Activated T-helper 17 cell treated with anti-CD3 and anti-CD28 coated beads, Interleukin-2, amount 50 U/mL, for 72 hours (primary cell): ENCODE results near the gene ID4. TPM values are rescaled to one million over a fixed set of nuclear protein-coding genes. Genes with fewer than 3 reads are reported as not detected.
A peak's percentile ranks its signal among the peaks of the same experiment; 100 is the strongest.

ENCODE experiments used
- ATAC-seq: fragments of 150-1000 bp; cut with Tn5 transposase; replicated peaks from 2 replicates; pipeline ENCODE4 v1.10.0; 2021; ENCODE audit warnings: mild to moderate bottlenecking, moderate library complexity
- H3K27ac Mint-ChIP-seq: one replicate; pipeline ENCODE4 v1.8.0; 2022; ENCODE audit warnings: mixed read lengths
- H3K27me3 Mint-ChIP-seq: one replicate; pipeline ENCODE4 v1.8.0; 2022; ENCODE audit warnings: mixed read lengths
- H3K36me3 Mint-ChIP-seq: one replicate; pipeline ENCODE4 v1.8.0; 2022; ENCODE audit warnings: low read depth, mild to moderate bottlenecking, mixed read lengths
- H3K4me1 Mint-ChIP-seq: one replicate; pipeline ENCODE4 v1.8.0; 2022; ENCODE audit warnings: mixed read lengths
- H3K4me3 Mint-ChIP-seq: one replicate; pipeline ENCODE4 v1.8.0; 2022; ENCODE audit warnings: mild to moderate bottlenecking, mixed read lengths
- H3K9me3 Mint-ChIP-seq: one replicate; pipeline ENCODE4 v1.8.0; 2022; ENCODE audit warnings: mixed read lengths
- total RNA-seq, 2 donors: library from RNA; stranded (reverse); gene quantifications; one replicate each; pipeline ENCODE4 v1.2.3, GENCODE V29; 2022

ID4 gene
- not detected for total RNA-seq

GRCh38 chr6:19836799-19837510 is at the start of gene ID4:
TSS of gene ID4 (plus strand) at chr6:19837370. CDS start at chr6:19837755, 385 bp downstream.
- Mint-ChIP-seq H3K27ac (no peak within 1 kb of the TSS), H3K36me3 (peaks cover 4% of the 10 kb centered on the region), H3K4me1 (no peaks in the 10 kb centered on the region), H3K27me3 (peaks cover 35% of the 10 kb centered on the region), H3K4me3 (no peak within 1 kb of the TSS), H3K9me3 (no peaks in the 10 kb centered on the region)
- ATAC-seq = no peak

GRCh38 chr6:19788686-19789085 is 48.5 kb upstream of the ID4 start:
- Mint-ChIP-seq H3K36me3 (no peaks in the 10 kb centered on the region), H3K27ac (no peak overlapping the region), H3K9me3 (peaks cover 3% of the 10 kb centered on the region), H3K27me3 (no peaks in the 10 kb centered on the region), H3K4me3 (no peak overlapping the region), H3K4me1 (no peaks in the 10 kb centered on the region)
- no peak for ATAC-seq

- no peak overlapping the region for H3K27ac Mint-ChIP-seq
- no peaks in the 10 kb centered on the region for H3K4me1 Mint-ChIP-seq
Observed at GRCh38 chr6:19789100-19789803, 47.9 kb upstream of the ID4 start.

GRCh38 chr6:19791267-19791666 is 45.9 kb upstream of the ID4 start:
- no peak overlapping the region for H3K27ac Mint-ChIP-seq
- H3K4me1 Mint-ChIP-seq = no peaks in the 10 kb centered on the region
- H3K36me3 Mint-ChIP-seq = no peaks in the 10 kb centered on the region
- H3K4me3 Mint-ChIP-seq = no peak overlapping the region
- H3K27me3 Mint-ChIP-seq = peaks cover 4% of the 10 kb centered on the region
- no peaks in the 10 kb centered on the region for H3K9me3 Mint-ChIP-seq
- no peak for ATAC-seq

More at GRCh38 chr6:19789100-19789803, 47.9 kb upstream of the ID4 start:
- Mint-ChIP-seq H3K27me3 (peaks cover 4% of the 10 kb centered on the region), H3K9me3 (no peaks in the 10 kb centered on the region), H3K36me3 (no peaks in the 10 kb centered on the region), H3K4me3 (no peak overlapping the region)
- no peak for ATAC-seq

- Mint-ChIP-seq H3K4me1 (no peaks in the 10 kb centered on the region), H3K4me3 (no peak overlapping the region), H3K9me3 (no peaks in the 10 kb centered on the region), H3K36me3 (no peaks in the 10 kb centered on the region), H3K27me3 (peaks cover 11% of the 10 kb centered on the region), H3K27ac (no peak overlapping the region)
- no peak for ATAC-seq
Observed at GRCh38 chr6:19795211-19795610, 42.0 kb upstream of the ID4 start.

- Mint-ChIP-seq H3K36me3 (no peaks in the 10 kb centered on the region), H3K4me1 (no peaks in the 10 kb centered on the region), H3K27me3 (peaks cover 12% of the 10 kb centered on the region), H3K4me3 (no peak overlapping the region), H3K27ac (no peak overlapping the region), H3K9me3 (no peaks in the 10 kb centered on the region)
- no peak for ATAC-seq
Observed at GRCh38 chr6:19796452-19796851, 40.7 kb upstream of the ID4 start.

GRCh38 chr6:19798362-19798761 is 38.8 kb upstream of the ID4 start:
- no peak overlapping the region for H3K27ac Mint-ChIP-seq
- H3K4me1 Mint-ChIP-seq = no peaks in the 10 kb centered on the region
- H3K9me3 Mint-ChIP-seq = no peaks in the 10 kb centered on the region

GRCh38 chr6:19802656-19803055 is 34.5 kb upstream of the ID4 start:
- no peaks in the 10 kb centered on the region for H3K9me3 Mint-ChIP-seq
- ATAC-seq = no peak
- no peak overlapping the region for H3K27ac Mint-ChIP-seq
- peaks cover 28% of the 10 kb centered on the region for H3K27me3 Mint-ChIP-seq
- peaks cover 5% of the 10 kb centered on the region for H3K4me1 Mint-ChIP-seq
- H3K36me3 Mint-ChIP-seq = no peaks in the 10 kb centered on the region
- no peak overlapping the region for H3K4me3 Mint-ChIP-seq

More at GRCh38 chr6:19798362-19798761, 38.8 kb upstream of the ID4 start:
- ATAC-seq = no peak
- no peak overlapping the region for H3K4me3 Mint-ChIP-seq
- H3K36me3 Mint-ChIP-seq = no peaks in the 10 kb centered on the region
- peaks cover 23% of the 10 kb centered on the region for H3K27me3 Mint-ChIP-seq

- Mint-ChIP-seq H3K4me3 (no peak overlapping the region), H3K36me3 (no peaks in the 10 kb centered on the region), H3K27me3 (peaks cover 28% of the 10 kb centered on the region), H3K9me3 (no peaks in the 10 kb centered on the region), H3K27ac (no peak overlapping the region), H3K4me1 (peaks cover 5% of the 10 kb centered on the region)
- no peak for ATAC-seq
Observed at GRCh38 chr6:19803331-19804204, 33.6 kb upstream of the ID4 start.

- Mint-ChIP-seq H3K27me3 (peaks cover 27% of the 10 kb centered on the region), H3K27ac (no peak overlapping the region), H3K9me3 (no peaks in the 10 kb centered on the region), H3K4me1 (peaks cover 5% of the 10 kb centered on the region), H3K4me3 (peak overlapping the region; percentile 69), H3K36me3 (no peaks in the 10 kb centered on the region)
- ATAC-seq = peak; percentile 93
Observed at GRCh38 chr6:19804205-19805128, 32.7 kb upstream of the ID4 start.

GRCh38 chr6:19805129-19805481 is 32.1 kb upstream of the ID4 start:
- H3K4me1 Mint-ChIP-seq = peaks cover 5% of the 10 kb centered on the region
- peaks cover 24% of the 10 kb centered on the region for H3K27me3 Mint-ChIP-seq
- no peak for ATAC-seq
- no peaks in the 10 kb centered on the region for H3K9me3 Mint-ChIP-seq
- peak overlapping the region; percentile 69 for H3K4me3 Mint-ChIP-seq
- no peak overlapping the region for H3K27ac Mint-ChIP-seq
- no peaks in the 10 kb centered on the region for H3K36me3 Mint-ChIP-seq

GRCh38 chr6:19806971-19807396 is 30.2 kb upstream of the ID4 start:
- no peak for ATAC-seq
- Mint-ChIP-seq H3K27me3 (peaks cover 23% of the 10 kb centered on the region), H3K36me3 (no peaks in the 10 kb centered on the region), H3K4me1 (peaks cover 5% of the 10 kb centered on the region), H3K27ac (no peak overlapping the region), H3K4me3 (no peak overlapping the region), H3K9me3 (peaks cover 3% of the 10 kb centered on the region)

GRCh38 chr6:19811397-19812079 is 25.6 kb upstream of the ID4 start:
- peaks cover 8% of the 10 kb centered on the region for H3K9me3 Mint-ChIP-seq
- no peak for ATAC-seq
- H3K4me3 Mint-ChIP-seq = no peak overlapping the region
- peaks cover 9% of the 10 kb centered on the region for H3K27me3 Mint-ChIP-seq
- H3K27ac Mint-ChIP-seq = no peak overlapping the region
- no peaks in the 10 kb centered on the region for H3K4me1 Mint-ChIP-seq
- no peaks in the 10 kb centered on the region for H3K36me3 Mint-ChIP-seq
